AG04449 (cell line): ENCODE data around the gene SMYD3.
"Not testable (repeated sequence)": the region's sequence is repeated elsewhere in the genome, so short reads cannot be mapped to it uniquely, and the experiment has no call there.

Source experiments
- CTCF ChIA-PET: fragments of 350-600 bp; formaldehyde crosslinking; extraction: SDS; loops from one replicate; lab custom pipeline; 2021; ENCODE audit warnings: antibody characterized with exemption; lab: Yijun Ruan, JAX
- POLR2A ChIA-PET: fragments of 400-600, 350-600 bp; formaldehyde crosslinking; extraction: SDS; loops from one replicate; lab custom pipeline; 2020; ENCODE audit warnings: antibody characterized with exemption, inconsistent platforms; lab: Yijun Ruan, JAX
- DNase-seq: peaks from one replicate; pipeline ENCODE4 v3.0.0-alpha.2; 2010; ENCODE audit warnings: low read depth, low spot score
- H3K4me3 ChIP-seq: 2 replicates; pipeline ENCODE4 v1.5.1; 2011; ENCODE audit warnings: low read depth, mild to moderate bottlenecking, control low read depth, low read length
- TF ChIP-seq, protein P1 (sequence below): IDR thresholded peaks from one replicate; pipeline ENCODE4 v1.5.1; 2011; ENCODE audit warnings: mild to moderate bottlenecking, moderate library complexity, low read length, control low read depth, inconsistent platforms; ENCODE audit not compliant: insufficient read depth; ENCODE audit errors: missing control alignments

SMYD3 gene

GRCh38 chr1:245953876-245954660 lies 553.0 kb downstream of the SMYD3 start:
- H3K4me3 ChIP-seq, result no peak overlapping the region
- ChIA-PET POLR2A (no interaction called here), CTCF (no interaction called here)
- TF ChIP-seq, protein P1, sequence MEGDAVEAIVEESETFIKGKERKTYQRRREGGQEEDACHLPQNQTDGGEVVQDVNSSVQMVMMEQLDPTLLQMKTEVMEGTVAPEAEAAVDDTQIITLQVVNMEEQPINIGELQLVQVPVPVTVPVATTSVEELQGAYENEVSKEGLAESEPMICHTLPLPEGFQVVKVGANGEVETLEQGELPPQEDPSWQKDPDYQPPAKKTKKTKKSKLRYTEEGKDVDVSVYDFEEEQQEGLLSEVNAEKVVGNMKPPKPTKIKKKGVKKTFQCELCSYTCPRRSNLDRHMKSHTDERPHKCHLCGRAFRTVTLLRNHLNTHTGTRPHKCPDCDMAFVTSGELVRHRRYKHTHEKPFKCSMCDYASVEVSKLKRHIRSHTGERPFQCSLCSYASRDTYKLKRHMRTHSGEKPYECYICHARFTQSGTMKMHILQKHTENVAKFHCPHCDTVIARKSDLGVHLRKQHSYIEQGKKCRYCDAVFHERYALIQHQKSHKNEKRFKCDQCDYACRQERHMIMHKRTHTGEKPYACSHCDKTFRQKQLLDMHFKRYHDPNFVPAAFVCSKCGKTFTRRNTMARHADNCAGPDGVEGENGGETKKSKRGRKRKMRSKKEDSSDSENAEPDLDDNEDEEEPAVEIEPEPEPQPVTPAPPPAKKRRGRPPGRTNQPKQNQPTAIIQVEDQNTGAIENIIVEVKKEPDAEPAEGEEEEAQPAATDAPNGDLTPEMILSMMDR, result no peak
- DNase-seq, result no peak

GRCh38 chr1:245952383-245953026 lies 554.6 kb downstream of the SMYD3 start:
- DNase-seq, result no peak
- ChIA-PET CTCF (no interaction called here), POLR2A (no interaction called here)
- TF ChIP-seq, protein P1, result no peak
- no peak overlapping the region for H3K4me3 ChIP-seq

DNA sequence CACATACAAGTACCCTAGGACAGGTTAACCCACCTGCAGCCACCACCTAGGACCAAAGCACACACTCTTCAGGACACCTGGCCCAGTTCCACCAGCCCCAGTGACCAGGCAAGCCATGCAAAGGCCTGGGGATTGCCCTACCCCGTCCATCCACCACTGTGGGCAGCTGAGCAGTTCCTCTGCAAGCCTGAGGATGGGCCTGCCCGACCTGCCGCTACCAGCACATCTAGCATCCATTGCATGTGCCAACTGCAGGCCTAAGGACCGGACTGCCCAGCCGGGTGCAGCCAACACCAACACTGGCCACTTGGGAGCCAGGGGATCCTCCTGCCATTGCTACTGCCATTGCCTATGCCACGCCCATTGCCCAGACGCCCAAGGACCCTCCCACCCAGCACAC lies 558.3 kb downstream of the SMYD3 start:
- DNase-seq, result no peak
- TF ChIP-seq, protein P1, result no peak
- H3K4me3 ChIP-seq, result no peak overlapping the region
- ChIA-PET POLR2A (no interaction called here), CTCF (no interaction called here)

- TF ChIP-seq, protein P1, result no peak
- H3K4me3 ChIP-seq, result no peak overlapping the region
- ChIA-PET CTCF (interaction anchor here (1.3 kb wide), 1 partner anchor 18 kb away, joined by 3 read pairs; no protein-coding TSS in a partner anchor), POLR2A (no interaction called here)
- no peak for DNase-seq
These were observed 560.2 kb downstream of the SMYD3 start for GRCh38 chr1:245946905-245947304.

DNA sequence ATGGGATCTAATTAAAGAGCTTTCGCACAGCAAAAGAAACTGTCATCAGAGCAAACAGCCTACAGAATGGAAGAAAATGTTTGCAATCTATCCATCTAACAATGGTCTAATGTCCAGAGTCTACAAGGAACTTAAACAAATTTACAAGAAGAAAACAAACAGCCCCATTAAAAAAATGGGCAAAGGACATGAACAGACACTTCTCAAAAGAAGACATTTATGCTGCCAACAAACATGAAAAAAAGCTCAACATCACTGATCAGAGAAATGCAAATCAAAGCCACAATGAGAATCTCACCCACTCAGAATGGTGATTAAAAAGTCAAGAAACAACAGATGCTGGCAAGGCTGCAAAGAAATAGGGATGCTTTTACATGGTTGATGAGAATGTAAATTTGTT lies 561.9 kb downstream of the SMYD3 start:
- POLR2A ChIA-PET, DNase-seq, H3K4me3 ChIP-seq, CTCF ChIA-PET: not testable (repeated sequence)

DNA sequence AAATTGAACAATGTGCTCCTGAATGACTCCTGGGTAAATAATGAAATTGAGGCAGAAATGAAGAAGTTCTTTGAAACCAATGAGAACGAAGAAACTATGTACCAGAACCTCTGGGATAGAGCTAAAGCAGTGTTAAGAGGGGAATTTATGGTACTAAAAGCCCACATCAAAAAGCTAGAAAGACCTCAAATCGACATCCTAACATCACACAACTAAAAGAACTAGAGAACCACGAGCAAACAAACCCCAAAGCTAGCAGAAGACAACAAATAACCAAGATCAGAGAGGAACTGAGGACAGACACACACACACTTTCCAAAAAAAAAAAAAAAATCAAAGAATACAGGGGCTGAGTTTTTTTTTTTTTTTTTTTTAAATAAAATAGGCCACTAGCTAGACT lies 564.2 kb downstream of the SMYD3 start:
- TF ChIP-seq, protein P1, result no peak
- DNase-seq, result no peak
- ChIA-PET CTCF (no interaction called here), POLR2A (no interaction called here)
- no peak overlapping the region for H3K4me3 ChIP-seq

GRCh38 chr1:245941771-245942170 lies 565.3 kb downstream of the SMYD3 start:
- CTCF ChIA-PET, POLR2A ChIA-PET, H3K4me3 ChIP-seq, DNase-seq: not testable (repeated sequence)
